Thyroid gland (tissue), 4 donors: Measurements from ENCODE around the gene LSM3.

ENCODE experiments used
- CTCF ChIP-seq, 6 experiments: fragments of 200-600 bp in 3 of 6; fragments of 450-650 bp in 3 of 6; sonication (generic) in 3 of 6; IDR thresholded peaks; one replicate each; pipeline ENCODE4 v1.5.1; 2016 to 2019; ENCODE audit warnings: antibody characterized with exemption in 6 of 6, mild to moderate bottlenecking in 2 of 6, inconsistent platforms in 1 of 6, moderate library complexity in 1 of 6
- POLR2A ChIP-seq, 2 donors: fragments of 450-650 bp; IDR thresholded peaks; one replicate each; pipeline ENCODE4 v1.6.1; 2017; ENCODE audit warnings: antibody characterized with exemption in 2 of 2, mild to moderate bottlenecking in 2 of 2, moderate library complexity in 1 of 2

GRCh38 chr3:14220933-14221332, 42.3 kb downstream of the LSM3 start:
- TF ChIP-seq CTCF (IDR thresholded peaks at IDR 0.05) (no peak), POLR2A (IDR thresholded peaks at IDR 0.05) (no peak)
